Frontal cortex (tissue), 4 donors: ENCODE results near the gene ZDHHC20. TPM values are rescaled to one million over a fixed set of nuclear protein-coding genes. Genes with fewer than 3 reads are reported as not detected.

ENCODE experiments used
- DNase-seq, 2 donors: peaks; one replicate each; pipeline ENCODE4 v3.0.0; 2012; ENCODE audit warnings: low spot score in 2 of 2
- FAIRE-seq: peaks from 2 replicates; lab custom pipeline; 2012; peaks lifted over from hg19 to GRCh38; lab: Jason Lieb, UNC
- total RNA-seq: library from RNA; depleted of rRNA; stranded (reverse); fragments of >200 nt; gene quantifications from one replicate; pipeline ENCODE4 v1.2.3, GENCODE V29; 2014
- donor health status: control.
- donor health status: control.
- donor health status: control.

ZDHHC20 gene, protein sequence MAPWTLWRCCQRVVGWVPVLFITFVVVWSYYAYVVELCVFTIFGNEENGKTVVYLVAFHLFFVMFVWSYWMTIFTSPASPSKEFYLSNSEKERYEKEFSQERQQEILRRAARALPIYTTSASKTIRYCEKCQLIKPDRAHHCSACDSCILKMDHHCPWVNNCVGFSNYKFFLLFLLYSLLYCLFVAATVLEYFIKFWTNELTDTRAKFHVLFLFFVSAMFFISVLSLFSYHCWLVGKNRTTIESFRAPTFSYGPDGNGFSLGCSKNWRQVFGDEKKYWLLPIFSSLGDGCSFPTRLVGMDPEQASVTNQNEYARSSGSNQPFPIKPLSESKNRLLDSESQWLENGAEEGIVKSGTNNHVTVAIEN
- 121 TPM for total RNA-seq

DNA sequence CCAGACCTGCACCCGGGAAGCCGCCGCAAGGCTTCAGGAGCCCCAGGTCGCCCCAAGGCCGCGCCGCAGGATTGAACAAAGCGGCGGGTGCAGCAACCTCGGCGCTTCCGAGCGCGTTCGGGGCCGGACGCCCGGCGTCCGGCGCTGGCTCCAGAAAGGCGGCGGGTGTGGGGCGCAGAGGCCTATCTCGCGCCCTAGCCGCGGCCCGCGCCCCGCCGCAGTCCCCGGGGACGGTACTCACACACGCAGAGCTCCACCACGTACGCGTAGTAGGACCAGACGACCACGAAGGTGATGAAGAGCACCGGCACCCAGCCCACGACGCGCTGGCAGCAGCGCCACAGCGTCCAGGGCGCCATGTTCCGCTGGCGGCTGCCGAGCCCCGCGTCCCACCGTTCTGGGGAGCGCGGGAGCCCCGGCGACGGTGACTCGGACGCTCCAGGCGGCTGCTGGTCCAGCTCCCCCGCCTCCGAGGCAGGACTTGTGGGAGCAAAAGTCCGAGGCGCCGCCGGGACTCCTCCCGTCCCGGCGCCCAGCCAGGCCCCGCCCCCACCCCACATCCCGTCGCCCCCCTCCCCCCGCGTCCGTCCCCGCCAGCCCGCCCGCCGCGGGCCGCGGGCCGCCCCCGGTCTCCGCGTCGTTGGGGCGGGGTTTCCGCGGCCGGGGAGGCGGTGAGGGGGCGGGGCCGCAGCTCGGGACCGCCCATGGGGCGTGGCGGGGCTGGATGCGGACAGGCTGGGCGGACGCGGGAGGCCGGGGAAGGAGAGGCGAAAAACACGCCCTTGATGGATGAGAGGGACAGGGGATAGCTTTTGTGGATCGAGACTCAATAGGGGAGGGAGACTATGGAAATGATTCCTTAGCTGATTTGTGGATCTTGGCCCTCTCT, at the start of gene ZDHHC20:
Gene ZDHHC20 (minus strand): TSS at position 491 of the 889 bp plus-strand sequence. CDS start 132 bp downstream, at position 359.
- peak; percentile 95 to 98 for DNase-seq
- FAIRE-seq: no peak

DNA sequence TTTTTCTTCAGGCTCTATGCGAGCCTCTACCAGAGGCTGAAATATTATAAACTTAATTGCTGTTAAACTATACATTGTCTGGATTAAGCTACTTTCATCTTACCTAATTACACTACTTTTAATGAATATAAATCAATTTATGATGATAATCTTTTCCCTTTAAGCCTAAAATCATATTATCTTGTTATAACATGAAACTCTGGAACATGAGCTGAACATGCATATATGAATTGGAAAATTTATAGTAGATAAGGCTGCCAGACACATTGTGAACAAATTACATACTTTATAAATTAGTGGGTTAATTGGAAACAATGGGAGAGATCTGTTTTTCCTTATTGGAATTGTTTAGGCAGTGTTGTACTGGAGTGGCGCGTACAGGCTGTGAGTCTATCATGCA, 45.3 kb upstream of the ZDHHC20 start:
- DNase-seq (no peak), FAIRE-seq (no peak)

DNA sequence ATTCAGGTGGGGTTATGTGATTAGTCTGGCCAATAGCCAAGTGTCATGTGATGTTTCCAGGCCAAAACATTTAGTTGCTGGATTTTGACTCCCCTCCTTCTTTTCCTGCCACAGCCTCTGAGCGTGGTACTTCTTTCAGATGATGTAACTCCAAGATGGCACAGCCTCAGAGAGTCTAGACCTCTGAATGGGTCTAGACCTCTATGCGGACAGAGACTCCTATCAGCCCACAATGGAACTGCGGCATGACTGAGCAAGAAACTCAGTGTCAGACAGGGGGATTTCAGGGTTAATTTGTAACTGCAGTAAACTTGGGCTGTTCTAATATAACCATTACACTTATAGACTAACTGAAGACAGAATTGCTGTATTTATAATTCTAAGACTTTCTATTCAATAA, 42.6 kb upstream of the ZDHHC20 start:
- FAIRE-seq: no peak
- DNase-seq: no peak

DNA sequence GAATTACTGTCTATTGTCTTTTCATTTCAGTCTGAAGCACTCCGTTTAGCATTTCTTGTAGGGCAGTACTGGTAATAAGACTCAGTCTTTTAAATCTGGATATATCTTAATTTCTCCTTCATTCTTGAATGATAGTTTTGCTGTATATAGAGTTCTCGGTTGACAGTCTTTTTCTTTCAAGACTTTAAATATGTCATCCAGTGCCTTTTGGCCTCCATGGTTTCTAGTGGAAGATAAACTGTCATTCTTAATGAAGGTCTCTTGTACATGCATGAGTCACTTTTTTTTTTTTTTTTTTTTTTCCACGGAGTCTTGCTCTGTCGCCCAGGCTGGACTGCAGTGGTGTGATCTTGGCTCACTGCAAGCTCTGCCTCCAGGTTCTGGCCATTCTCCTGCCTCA, 27.2 kb upstream of the ZDHHC20 start:
- DNase-seq (no peak), FAIRE-seq (no peak)

DNA sequence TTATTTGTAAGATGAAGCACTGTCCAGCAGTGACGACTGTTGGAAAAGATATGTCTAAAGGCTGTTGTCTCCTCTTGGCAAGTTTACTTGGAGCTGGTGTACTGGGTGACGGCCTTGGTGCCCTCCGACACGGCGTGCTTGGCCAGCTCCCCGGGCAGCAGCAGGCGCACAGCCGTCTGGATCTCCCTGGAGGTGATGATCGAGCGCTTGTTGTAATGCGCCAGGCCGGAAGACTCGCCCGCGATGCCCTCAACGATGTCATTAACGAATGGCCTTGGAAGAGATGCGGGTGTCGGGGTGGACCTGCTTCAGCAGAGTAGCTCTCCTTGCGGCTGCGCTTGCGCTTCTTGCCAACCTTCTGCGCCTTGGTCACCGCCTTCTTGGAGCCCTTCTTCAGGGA, 24.6 kb upstream of the ZDHHC20 start:
- no peak for FAIRE-seq
- no peak for DNase-seq

DNA sequence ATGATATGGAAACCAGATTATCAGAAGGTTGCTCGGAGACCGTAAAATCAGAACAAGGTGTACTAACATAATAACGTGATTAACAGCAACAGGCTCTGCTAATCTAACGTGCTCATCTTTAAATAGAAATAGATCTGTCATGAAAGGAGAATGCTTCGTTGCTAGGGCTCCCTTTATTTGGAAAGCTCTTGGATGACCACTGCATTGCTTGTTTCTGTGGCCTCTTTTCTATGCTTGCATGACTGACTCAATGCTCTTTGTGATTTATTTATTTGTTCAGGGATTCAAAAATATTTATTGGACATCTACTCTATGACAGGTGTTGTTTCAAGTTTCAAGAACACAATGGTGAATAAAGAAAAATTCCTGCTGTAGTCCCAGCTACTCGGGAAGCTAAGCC, 22.3 kb upstream of the ZDHHC20 start:
- FAIRE-seq (no peak), DNase-seq (no peak)

DNA sequence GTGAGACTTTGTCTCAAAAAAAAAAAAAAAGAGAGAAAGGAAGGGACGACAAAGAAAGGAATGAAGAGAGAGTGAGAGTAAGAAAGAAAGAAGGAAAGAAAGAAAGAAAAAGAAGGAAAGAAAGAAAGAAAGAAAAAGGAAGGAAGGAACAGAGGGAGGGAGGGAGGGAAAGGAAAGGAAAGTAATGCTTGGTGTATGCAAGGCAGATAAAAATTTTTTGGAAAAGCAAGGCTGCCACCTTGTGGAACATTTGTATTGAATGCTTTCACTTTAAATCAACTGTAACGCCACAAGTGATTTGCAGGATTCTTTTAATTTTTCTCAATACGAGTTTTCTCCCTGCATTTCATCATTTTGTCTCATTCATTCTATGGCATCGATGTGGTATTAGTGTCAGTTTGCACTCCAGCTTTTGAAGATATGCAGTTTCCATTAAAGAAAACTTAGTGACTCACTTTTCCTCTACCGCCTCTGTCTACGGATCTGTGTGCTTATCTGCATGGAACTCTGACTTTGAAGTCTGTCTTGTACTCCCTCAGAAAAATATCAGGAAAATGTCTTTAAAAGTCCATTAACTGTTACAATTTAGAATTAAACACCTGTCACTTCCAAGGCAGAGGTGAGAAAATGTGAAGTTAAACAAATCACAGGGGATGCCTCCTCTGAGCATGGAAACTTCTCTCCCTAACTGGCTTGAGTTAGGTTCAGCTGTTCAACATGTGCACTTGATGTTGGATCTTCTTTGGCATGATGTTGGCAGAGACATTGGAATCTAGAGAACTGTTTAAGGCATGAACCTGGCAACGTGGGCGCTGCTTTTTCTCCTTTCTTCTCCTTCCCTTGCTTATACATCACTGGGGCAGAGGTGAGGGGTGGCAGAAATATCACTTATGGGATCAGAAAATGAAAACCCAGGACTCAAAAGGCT, 20.0 kb upstream of the ZDHHC20 start:
- FAIRE-seq: no peak

DNA sequence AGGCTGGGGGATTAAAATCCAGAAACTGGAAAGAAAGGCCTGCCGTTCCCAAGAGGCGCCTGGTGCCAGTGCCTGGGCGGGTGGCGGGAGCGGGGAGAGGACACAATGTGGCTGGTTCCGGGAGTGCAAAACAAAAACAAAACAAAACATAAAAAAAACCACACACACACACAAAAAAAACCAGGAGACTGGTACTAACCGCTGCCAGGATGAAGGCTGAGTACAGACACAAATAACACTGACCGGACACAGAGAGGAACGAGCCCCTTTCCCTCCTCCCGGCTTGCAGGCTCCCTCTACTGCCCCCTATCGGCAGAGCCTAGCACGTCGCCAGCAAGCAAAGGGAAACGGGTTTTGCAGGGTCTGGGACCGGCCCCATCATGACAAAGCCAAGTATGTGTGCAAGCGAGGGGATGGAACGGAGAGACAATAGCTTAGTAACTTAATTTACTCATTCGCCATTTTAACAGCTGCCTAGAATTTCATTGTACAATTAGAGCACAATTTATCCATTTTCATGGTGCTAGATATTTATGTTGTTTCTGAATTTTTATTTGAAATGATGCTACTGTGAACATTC, 17.9 kb upstream of the ZDHHC20 start:
- DNase-seq (peak; percentile 47 to 67), FAIRE-seq (peak; percentile 48)

More for the DNA sequence above, 20.0 kb upstream of the ZDHHC20 start:
- DNase-seq: peak; percentile 52 to 59

DNA sequence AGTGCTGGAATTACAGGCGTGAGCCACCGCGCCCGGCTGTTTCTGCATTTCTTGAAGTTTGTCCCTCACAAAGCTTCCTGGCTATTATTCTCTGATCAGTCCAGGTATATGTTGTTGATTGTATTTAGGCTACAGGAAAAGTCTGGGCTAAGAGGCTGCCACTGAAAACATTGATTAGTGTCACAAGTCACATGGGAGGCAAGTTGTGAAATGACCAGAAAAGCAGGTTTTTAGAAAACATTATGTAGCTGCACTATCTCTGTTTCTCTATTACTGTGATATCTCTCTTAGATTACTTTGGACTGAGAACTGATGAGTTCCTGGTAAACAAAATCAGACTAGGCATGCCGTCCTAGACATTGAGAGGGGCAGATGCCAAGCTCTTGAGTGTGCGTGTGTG, 16.0 kb upstream of the ZDHHC20 start:
- DNase-seq: no peak
- FAIRE-seq: no peak

DNA sequence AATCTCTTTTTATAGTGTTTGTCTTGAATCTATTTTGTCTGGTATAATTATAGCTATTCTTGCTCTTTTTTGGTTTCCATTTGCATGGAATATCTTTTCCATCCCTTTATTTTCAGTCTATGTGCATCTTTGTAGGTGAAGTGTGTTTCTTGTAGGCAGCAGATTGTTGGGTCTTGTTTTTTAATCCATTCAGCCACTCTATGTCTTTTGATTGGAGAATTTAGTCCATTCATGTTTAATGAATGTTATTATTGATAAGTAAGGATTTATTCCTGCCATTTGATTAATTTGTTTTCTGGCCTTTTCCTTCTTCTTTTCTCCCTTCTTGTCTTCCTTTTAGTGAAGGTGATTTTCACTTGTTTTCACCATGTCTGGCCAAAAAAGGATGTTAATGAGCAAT, 11.7 kb upstream of the ZDHHC20 start:
- no peak for DNase-seq
- no peak for FAIRE-seq

DNA sequence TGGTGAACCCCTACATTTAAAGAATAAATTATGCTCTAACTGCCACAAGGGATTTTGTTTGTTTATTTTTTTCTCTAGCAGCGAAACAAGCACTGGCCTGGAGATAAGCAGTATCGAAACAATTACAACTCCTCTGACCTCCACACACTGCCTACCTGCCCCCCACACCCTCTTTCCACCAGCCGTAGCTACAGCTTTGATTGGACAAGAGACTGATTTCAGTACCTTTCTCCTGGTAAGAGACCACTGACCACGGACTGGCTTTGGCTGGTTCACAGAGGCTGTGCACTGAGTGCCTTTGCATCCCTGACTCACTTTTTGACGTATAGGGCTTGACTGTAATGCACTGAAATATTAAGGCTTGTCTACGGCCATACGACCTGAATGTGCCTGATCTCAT, 7.4 kb upstream of the ZDHHC20 start:
- DNase-seq: no peak
- no peak for FAIRE-seq

DNA sequence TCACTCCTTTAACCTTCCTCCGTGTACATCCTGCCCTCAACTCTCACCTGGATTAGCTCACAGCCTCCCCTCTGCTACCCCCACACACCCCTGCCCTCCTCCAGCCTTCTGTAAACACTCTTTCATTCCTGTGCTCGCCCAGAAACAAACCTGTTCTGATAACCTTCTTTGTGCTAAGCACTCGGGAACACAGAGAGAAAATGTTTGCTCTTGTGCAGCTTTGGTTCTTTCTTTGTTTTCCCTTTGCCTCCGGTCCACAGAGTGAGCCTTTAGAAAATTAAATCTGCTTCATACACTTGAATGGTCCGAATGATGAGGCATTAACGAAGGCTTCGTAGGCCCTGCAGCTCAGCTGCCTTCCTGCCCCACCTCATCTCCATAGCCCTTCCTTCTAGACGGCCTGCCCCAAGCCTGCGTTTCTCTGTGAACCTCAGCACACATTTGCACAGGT, 6.6 kb upstream of the ZDHHC20 start:
- FAIRE-seq (no peak), DNase-seq (no peak)

DNA sequence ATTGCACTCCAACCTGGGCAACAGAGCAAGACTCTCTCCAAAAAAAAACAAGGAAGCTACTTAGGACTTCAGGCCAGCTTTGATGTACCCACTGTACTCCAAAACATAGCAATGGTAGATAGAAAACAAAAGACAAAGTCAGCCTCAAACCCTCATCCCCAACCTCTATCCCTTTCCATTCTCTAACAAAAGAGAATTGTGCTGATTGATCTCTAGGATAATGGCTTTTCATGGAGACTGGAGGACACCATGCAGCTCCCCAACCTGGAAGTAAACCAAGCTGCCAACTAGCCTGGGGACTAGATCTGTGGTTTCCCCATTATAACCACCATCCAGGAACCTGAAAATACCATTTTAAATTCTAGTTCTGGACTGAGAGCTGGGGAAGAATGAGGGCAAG, 4.3 kb upstream of the ZDHHC20 start:
- FAIRE-seq (no peak), DNase-seq (no peak)

DNA sequence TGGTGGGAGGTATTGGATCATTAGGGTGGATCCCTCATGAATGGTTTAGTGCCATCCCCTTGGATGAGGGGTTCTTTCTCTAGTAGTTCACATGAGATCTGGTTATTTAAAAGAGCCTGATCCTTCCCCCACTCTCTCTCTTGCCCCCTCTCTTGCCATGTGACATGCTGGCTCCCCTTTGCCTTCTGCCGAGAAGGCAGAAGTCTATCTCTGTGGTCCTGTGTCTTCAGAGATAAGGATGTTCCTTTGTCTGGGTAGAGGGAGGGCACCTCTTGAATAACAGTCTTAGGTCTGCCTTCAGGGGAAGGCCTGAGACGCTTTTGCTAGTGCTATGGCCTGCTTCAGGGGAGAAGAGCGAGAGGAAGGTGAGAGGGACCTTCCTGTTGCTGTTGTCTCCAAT, 2.0 kb upstream of the ZDHHC20 start:
- DNase-seq (no peak), FAIRE-seq (no peak)

DNA sequence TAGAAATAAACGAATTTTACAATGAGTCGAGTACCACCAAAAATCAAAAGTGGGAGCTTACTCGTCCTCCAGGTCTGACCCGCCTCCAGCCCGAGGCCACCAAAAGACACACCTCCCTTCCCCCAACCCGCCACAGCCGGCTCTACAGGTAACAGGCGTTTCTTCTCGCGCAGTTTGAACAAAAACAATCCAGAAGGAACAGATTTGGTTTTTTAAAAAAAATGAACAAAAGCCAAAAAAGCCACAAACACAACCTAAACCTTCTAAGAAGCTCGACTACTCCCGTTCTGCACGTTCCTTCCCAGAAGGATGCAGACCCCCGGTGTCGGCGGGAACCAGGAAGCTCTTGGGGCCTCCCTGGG, 671 bp downstream of the ZDHHC20 start:
- no peak for DNase-seq
- FAIRE-seq: no peak

DNA sequence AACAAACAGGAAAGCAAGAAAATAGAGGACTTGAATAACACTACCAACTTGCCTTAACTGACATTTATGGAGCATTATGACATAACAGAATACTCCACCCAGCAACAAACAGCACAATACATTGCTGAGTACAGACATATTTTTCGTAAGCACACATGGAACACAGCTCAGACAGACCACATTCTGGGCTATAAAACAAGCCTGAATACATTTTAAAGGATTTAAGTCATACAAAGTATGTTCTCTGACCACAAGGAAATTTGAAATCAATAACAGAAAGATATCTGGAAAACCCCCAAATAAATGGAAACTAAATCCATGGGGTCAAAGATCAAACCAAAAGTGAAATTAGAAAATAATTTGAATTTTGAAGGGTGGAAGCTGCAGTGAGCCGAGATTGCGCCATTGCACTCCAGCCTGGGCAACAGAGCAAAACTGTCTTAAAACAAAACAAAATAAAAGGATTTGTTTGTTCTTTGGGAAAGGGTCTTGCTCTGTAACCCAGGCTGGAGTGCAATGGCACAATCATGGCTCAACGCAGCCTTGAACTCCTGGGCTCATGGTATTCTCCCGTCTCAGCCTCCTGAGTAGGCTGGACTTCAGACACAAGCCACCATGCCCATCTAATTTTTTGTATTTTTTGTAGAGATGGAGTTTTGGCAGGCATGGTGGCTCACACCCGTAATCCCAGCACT, 5.6 kb downstream of the ZDHHC20 start:
- FAIRE-seq (no peak), DNase-seq (no peak)

DNA sequence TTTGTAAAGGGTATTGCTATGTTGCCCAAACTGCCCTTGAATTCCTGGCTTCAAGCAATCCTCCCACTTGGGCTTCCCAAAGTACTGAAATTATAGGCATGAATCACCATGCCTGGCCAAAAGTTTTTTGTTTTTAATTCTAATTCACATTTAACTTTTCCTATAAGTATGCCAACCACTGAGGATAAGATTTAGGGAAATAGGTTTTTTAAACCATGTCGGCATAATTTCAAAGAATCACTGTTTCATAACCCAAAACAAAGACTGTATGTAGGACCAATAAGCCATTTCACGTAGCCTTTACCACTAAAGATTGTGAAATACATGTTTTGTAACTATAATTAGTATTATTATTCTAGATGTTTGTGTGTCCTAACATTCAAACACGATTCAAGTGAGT, 8.2 kb downstream of the ZDHHC20 start:
- FAIRE-seq: no peak
- no peak for DNase-seq

DNA sequence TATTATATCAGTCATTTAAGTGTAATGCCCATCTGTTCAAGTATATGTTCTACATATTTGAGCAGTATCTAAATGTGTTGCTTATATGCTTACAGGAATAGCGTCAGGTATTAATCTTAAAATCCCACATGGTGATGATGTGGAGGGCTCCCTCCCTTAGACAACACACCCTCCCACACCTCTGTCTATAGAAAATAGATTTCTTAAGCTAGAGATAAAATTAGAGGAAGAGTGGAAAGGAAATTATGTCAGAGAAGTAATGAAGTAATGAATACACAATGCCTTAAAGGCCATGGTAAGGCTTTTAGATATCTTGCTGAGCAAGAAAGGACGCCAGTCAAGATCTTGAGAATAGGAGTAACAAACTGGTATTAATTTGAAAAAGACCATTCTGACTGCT, 12.4 kb downstream of the ZDHHC20 start:
- no peak for DNase-seq
- FAIRE-seq: no peak

DNA sequence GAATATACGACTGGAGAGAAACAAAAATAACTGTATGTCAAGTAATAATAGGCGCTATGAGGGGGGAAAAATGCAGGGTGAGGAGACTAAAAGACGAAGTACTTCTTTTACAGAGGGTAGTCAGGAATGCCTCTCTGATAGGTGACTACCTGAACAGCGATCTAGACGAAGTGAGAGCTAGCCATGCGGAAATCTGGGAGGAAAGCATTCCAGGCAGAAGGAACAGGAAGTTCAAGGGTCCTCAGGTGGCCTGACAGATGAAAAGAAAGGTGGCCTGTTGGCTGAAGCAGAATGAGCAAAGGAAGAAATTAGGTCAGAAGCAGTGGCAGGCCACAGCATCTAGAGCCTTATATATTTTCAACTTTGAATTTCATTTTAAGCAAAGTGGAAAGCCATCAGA, 13.3 kb downstream of the ZDHHC20 start:
- DNase-seq: no peak
- no peak for FAIRE-seq
